ENCODE measurements around the gene SH3RF3.
"Not testable (repeated sequence)": the region's sequence is repeated elsewhere in the genome, so short reads cannot be mapped to it uniquely, and the experiment has no call there.

The SH3RF3 gene

DNA sequence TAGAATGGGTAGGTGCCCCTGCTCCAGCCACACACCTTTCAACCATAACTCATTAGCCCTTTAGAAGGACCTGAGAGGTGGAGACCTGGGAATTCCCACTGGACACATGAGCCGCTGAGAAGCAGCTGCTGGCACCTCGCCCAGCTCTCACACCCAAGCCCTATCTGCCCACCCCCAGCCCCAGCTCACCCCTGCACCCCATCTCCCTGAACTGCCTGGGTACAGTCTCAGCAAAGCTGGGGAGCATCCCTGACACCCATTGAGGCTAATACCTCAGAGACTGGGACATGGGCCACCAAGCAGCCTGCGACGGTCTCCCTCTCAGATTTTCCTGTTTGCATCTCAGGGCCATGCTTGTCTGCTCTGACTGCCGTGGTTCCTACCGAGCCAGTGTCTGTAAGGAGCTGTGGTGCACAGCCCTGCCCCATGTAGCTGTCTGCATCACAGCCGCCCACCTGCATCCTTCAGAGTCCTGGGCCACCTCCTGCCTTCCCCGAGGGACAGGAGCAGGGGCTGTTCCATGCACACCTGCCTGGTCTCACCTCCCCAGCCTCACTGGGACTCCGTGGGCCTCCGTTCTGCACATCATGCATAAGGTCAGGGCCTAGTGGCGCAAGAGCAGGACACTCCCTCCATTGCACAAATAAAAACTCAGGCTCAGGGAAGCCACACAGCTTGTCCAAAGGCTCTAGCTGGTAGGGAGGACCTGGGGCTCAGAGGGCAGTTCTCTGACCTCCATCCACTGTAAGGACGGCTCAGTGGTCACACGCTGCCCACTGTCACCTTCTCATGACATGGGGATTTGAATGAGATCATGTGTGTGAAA is 394.7 kb downstream of the SH3RF3 start:
- no peak for DNase-seq (ENCODE audit: low read depth in 3 of 3)

DNA sequence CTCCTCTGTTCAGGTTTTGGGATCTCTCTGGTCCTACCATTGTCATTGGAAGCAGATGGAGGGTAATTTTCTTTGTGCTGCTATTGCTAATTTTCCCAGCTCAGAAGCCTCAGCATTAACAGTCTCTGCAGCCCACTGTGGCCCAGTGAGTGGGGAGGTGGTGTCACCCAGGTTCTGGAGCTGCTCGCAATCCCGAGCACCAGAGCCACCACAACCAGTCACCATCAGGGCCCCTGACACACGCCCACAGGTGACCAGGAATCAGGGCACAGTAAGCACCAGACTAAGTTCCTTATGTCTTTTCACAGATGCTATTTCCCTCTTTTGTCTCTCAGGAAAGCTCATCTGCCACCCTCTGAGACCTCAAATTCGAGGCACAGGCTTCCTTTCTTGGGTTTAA is 396.8 kb downstream of the SH3RF3 start:
- DNase-seq (ENCODE audit: low read depth in 3 of 3): no peak

DNA sequence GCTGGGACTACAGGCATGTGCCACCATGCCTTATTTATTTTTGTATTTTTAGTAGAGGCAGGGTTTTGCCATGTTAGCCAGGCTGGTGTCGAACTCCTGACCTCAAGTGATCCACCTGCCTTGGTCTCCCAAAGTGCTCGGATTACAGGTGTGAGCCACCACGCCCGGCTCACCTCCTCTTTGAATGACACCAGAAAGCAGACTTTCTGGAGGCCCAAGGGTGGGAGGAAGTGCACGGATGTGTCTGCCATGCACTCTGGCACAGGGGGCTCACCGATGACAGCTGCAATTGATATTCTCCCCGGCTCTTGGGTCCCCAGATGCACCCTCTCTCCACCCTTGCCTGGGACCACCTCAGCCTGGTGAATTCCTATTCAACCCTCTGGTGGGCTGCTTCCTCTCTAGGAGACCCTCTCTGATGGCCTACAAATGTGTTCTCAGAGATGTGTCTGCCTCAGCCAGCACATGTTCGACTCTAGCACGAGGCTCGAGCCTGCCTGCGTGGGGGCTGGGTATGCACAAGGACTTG is 397.5 kb downstream of the SH3RF3 start:
- DNase-seq (ENCODE audit: low read depth in 3 of 3): no peak

DNA sequence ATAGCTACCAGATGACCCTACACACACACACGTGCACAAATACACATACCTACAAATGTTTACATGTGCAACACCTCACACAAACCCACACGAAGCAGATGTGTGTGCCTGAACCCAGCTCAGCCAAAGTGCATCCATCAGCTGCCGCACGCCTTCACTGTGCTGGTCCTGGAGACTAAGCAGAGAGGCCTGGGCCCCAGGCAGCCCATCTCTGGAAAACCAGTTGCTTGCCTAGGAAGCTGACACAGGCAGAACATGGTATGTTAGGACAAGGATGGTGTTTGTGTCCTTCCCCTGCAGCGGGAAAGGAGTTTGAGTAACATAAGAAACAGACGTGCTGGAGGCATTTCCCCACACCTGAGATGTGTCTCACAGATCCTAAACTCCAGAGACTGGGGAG is 398.1 kb downstream of the SH3RF3 start:
- no peak for DNase-seq (ENCODE audit: low read depth in 3 of 3)

DNA sequence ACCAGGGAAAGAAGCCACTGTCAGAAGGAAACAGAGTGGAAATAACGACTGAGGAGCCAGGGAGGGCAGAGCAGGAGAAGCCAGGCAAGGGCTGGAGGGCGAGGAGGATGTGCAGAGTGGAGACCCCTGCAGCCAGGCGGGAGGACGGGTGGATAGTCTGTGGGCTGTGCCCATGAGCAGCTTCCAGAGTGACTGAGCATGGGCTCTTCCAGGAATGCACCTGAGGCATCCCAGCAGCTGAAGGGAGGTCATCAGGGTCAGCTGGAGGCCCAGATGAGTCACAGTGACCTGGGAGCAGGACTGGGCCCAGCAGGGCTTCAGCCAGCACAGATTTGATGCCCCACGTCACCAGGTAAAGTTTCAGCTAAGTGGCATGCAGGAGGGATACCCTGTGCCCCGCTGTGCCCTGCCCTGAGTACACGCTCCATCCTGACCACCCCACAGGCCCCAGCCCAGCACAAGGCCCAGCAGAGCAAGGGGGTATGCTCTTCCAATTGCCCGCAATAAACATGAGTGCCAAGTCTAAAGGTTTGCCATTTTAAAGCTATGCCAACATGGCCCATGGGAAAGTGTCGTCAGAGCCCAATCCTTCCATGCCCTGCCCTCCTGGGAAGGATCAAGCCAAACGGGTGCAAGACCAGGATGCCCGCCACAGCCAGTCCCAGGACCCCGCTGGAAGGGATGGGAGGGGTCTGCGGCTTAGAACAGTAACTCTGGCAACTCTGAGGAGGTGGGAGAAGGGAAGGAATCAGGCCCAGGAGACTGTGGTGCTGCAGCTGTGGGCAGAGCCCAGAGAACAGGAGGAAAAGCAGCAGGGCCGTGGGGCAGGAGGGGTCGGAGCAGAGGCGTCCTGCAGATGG is 399.1 kb downstream of the SH3RF3 start:
- DNase-seq (ENCODE audit: low read depth in 3 of 3): no peak

DNA sequence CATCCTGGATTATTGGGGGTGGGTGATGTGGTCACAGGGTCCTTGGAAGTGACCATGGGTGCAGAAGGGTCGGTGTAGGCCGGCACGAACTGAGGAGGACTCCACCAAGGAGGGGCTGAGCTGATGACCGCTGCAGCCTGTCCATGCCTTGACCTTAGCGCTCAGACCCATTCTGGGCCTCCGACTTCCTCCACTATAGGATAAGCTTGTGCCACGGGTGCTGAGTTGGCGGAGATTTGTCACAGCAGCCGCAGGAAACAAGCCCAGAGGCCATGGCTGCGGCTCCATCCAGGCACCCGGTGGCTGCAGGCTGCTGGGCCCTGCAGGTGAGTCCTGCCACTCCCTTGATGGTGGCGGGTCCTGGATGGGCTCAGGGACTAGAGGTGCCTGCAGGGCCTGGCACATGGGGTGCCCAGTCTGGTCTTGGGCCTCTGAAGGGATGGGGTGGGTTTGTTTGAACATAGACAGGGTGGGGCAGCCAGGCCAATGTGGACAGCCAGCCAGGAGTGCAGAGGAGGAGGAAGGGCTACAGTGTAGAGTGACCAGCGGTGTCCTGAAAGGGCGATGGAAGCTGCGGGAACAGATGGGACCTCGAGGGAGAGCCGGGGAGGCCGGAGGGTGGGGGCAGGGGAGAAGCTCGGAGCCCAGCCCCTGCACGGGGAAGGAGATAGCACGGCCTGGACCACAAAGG is 400.0 kb downstream of the SH3RF3 start:
- DNase-seq (ENCODE audit: low read depth in 3 of 3): no peak

DNA sequence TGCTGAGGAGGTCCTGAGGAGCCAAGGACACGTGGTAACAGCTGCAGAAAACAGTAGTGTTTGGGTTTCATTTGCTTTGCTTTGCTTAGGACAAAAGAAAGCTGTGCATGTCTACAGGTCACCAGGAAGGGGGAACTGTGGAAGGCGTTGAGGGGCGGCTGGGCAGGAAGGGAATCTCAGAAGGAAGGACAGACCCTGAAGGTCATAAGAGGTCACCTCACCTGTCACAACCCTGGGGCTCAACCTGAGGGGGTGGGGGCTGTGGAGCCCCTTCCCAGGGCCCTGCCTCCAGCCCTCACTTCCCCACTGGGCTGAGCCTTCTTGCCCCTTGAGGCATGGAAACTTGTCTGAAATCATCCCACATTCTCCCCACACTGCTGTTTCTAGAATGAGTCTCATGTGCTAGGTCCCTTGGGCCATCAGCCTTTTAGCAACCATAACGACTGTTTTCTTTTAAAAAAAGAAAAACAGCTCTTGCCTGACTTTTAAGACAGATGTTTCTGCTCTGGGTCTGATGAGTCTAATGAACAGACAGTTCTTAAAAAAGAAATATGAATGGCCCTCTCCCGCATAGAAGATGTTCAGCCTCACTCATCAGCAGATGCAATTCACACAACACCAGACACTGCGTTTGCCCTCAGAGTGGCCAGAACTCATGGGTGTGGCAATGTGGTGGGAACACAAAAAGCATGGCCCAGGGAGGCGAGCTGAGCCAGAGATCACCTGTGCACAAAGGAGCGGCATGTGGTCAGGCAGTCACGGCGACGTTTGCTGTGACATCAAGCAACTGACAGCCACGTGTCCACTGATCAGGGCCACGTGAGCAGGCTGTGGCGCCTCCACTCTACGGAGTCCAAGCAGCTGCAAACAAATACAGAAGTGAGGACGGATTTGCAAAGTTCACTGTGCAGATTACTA is 400.8 kb downstream of the SH3RF3 start:
- no peak for DNase-seq (ENCODE audit: low read depth in 3 of 3)

DNA sequence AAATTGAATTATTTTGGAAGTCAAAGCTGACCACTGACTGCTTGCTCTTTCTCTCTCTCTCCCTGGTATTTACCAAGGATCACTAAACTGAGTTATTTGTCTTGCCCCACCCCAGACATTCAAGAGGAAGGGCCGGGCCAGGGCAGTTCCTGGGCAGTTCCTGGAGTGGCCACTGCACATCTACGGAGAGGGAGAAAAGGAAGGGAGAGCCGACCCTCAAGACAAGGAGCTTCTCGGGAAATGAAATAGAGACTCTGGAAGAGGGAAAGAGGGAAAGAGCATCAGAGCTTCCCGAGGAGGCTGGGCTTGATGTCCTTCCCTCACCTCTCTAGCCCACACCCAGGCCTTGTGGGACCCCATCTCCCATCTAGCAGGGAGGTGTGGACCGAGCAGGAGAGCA is 401.7 kb downstream of the SH3RF3 start:
- DNase-seq (ENCODE audit: low read depth in 3 of 3): no peak

DNA sequence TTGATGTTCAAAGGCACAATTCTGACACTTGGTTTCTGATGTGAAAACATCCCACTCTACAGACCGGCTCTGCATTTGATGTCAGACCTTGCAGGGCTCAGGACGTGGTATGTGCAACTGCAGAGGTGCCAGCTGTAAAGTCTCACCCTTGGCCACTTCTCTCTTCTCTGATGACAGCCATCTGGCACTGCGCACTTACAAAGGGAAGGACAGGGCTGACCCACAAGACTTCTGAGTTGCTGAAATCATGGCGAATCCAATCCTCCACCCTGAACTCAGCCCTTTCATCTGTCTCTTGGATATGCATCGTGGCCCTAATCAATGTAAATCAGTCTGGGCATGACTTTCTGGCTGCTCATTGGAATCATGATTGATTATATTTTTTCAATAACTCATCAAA is 402.2 kb downstream of the SH3RF3 start:
- no peak for DNase-seq (ENCODE audit: low read depth in 3 of 3)

DNA sequence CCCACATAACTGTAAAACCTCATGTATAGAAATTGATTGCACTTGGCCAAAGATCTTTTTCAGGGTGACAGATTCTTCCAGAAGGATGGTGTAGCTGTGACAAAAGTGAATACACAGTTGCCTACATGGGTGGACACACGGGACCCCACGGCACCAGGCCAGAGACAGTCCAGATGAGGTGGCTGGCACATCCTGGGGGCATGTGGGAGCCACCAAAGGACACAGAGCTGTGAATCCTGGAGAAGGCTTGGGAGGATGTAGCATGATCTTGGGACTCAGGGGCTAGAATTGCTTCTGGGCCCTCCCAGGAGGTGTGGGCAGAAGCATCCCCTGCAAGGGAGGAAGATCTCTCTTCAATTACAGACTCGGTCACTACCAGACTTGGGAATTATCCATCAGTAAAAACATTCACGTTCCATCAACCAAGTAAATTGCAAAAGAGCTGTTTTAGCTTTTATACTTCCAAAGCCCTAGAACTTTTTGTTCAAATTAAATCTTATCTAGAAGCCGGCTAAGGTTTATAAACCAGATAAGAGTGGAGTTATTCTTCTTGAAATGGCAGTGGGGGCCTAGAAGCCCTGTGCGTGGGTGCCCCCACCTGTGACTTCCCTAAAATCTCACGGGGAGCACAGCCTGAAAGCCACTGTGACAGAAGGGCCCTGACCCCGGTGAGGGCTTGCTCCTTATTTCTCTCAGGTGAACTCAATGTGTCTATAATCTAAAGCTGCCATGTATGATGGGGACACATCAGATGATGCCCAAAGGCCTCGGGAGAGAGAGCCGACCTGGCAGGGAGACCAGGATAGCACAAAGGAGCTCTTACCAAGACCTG is 403.1 kb downstream of the SH3RF3 start:
- no peak for DNase-seq (ENCODE audit: low read depth in 3 of 3)

DNA sequence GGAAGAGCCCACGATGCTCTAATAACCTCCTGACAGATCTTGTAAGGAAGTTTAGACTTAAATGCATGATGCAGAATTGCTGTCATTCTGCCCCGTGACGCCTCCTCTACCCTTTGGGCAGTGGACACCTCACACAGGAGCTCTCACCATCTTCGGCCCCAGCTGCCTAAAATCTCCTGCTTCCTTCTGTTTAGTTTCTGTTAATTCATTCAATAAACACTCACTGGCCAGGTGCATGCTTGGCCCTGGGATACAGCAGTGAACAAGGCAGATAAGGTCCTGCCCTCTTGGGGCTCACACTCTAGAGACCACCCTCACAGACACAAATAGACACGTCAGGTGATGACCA is 403.7 kb downstream of the SH3RF3 start:
- DNase-seq (ENCODE audit: low read depth in 3 of 3): no peak

DNA sequence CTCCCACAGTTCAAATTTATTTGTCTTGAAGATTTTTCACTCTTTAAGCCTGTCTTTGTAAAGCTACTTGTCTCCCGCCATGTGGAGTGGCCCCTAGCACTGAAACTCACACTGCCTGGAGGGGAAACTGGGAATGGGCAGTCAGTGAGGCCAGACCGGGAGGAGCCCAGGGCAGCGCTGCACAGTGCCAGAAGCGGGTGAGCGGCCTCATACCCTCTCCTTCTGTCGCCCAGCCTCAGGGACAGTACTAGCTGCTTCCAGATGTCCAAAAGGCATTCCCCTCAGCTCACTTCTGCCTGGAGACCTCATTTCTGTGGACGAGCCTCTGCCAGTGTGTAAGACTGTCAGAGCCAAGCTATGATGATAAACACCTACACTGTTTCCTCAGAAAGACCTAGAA is 404.8 kb downstream of the SH3RF3 start:
- no peak for DNase-seq (ENCODE audit: low read depth in 3 of 3)

DNA sequence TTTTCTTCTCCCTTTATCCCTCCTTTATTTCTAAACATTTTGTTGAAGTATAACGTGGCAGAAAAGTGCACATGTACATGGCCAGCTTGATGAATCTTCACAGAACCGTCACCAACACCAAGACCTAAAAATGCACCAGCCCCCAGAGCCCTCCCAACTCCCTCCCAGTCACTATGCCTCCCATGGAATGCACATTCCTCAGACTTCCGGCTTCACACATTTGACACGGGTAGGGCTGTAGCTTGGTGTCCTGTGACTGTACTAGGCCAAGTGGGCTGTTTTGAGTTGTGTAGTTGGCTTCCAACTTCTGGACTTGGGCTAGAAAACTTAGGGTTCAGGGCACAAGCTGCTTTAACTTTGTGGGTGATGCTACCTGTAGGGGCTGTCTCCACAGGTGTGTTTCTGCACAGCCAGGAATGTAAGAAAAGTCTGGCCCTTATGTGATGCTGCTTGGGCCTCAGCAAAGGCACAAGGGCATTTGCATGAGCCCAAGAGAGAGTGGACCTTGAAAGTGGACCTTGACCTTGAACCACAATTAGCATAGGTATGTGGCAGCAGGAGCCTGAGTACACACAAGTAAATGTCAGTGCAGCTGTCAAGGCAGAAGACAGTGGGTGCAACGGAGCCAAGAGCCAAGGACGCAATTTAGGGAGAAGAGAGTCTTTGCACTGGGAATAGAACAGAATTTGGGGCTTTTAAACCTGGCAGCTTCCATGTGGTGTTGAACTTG is 406.4 kb downstream of the SH3RF3 start:
- DNase-seq (ENCODE audit: low read depth in 3 of 3): no peak

DNA sequence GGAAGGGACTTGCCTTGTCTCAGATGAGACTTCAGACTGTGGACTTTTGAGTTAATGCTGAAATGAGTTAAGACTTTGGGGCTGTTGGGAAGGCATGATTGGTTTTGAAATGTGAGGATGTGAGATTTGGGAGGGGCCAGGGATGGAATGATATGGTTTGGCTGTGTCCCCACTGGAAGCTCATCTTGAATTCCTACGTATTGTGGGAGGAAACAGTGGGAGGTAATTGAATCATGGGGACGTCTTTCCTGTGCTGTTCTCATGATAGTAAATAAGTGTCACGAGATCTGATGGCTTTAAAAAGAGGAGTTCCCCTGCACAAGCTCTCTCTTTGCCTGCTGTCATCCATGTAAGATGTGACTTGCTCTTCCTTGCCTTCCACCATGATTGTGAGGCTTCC is 407.6 kb downstream of the SH3RF3 start:
- not testable (repeated sequence) for DNase-seq (ENCODE audit: low read depth in 3 of 3)

DNA sequence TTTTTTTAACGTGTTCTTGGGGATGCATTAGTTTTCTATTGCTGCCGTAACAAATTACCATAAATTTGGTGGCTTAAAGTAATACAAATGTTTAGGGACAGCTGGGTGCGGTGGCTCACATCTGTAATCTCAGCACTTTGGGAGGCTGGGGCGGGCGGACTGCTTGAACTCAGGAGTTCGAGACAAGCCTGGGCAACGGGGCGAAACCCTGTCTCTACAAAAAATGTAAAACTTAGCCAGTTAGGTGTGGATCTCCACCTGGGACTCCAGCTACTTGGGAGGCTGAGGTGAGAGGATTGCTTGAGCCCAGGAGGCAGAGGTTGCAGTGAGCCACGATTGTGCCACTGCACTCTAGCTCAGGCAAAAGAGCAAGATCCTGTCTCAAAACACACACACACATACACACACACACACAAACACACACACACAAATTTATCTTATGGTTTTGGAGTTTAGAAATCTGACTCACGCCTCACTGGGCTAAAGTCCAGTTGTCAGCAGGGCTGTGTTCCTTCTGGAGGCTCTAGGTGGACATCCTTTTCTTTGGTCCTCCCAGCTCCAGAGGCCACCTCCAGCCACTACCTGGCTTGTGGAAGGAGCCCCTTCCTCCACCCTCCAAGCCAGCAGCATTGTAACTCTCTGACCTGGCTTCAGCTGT is 408.7 kb downstream of the SH3RF3 start:
- DNase-seq (ENCODE audit: low read depth in 3 of 3): no peak

DNA sequence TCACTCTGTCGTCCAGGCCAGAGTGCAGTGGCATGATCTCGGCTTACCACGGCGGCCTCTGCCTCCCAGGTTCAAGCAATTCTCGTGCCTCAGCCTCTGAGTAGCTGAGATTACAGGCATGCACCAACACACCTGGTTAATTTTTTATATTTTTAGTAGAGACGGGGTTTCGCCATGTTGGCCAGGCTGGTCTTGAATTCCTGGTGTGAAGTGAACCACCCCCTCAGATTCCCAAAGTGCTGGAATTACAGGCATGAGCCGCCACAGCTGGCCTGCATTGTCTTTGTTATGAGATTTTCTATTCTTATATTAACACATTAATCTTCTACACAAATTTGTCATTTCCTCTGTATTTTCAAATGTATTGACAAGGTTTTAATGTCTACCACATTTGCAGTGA is 409.5 kb downstream of the SH3RF3 start:
- DNase-seq (ENCODE audit: low read depth in 3 of 3): no peak

DNA sequence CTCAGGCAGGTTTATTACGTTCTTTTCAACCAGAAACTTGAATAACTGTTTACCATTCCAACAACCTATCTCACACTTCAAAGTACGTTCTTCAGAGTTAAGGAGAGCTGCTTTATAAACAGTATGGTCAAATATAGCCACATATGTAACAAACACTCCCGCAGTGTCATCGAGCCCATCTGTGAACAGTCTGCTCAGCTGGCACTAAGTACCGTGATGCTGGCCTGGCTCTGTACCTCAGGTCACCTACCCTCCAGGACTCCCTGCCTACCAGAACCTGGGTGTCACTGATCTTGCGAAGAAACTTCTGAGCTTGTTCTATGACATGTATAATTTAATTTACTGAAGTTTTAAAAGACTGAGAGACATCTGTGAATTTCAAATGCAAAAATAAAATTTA is 413.4 kb downstream of the SH3RF3 start:
- DNase-seq (ENCODE audit: low read depth in 3 of 3): no peak

DNA sequence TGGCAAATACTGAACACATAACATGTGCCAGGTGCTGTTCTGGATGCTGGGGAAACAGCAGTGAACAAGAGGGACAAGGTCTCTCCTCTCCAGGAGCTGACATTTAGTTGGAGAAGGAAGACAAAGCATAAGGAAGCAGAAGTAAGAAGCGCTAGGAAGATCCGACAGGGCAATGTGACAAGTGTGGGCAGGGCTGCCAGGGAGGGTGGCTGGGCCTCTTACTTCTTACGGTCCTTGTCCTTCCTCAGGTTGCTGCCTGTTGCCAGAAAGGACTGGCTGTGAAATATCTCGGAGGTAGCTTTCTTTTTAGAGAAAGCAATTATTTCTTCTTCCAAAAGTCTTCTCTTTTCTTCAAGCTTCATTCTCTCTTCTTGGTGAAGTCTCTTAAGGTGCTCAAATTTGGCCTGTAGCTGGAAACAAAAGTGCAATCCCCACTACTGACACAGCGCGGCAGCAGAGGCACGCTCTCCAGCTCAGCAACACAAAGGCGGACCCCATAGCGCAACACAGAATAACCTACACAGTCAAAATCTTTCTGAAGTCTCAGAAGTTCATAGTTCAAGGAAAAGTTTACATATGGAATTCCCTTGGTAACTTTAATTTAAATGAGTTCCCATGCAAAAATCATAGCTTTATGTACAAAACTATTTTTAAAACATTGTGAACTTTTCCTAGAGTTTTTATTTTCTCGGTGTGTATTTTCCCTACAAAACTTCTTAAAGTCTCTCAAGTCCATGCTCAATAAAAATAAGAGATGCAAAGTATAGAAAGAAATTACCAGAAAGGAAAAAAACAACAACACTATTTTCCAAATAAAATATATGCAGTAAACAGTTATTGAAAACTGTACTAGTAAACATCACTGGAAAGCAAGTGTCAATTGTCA is 417.1 kb downstream of the SH3RF3 start:
- peak; percentile 14 to 61 (median 24) for DNase-seq (ENCODE audit: low read depth in 3 of 3)
